ENCODE measurements around the gene HOXB13. TPM values are rescaled to one million over a fixed set of nuclear protein-coding genes. Genes with fewer than 3 reads are reported as not detected.

The HOXB13 gene
- polyA plus RNA-seq, 1 of the 3 experiments (the other 2 are of a cell fraction), result not detected

DNA sequence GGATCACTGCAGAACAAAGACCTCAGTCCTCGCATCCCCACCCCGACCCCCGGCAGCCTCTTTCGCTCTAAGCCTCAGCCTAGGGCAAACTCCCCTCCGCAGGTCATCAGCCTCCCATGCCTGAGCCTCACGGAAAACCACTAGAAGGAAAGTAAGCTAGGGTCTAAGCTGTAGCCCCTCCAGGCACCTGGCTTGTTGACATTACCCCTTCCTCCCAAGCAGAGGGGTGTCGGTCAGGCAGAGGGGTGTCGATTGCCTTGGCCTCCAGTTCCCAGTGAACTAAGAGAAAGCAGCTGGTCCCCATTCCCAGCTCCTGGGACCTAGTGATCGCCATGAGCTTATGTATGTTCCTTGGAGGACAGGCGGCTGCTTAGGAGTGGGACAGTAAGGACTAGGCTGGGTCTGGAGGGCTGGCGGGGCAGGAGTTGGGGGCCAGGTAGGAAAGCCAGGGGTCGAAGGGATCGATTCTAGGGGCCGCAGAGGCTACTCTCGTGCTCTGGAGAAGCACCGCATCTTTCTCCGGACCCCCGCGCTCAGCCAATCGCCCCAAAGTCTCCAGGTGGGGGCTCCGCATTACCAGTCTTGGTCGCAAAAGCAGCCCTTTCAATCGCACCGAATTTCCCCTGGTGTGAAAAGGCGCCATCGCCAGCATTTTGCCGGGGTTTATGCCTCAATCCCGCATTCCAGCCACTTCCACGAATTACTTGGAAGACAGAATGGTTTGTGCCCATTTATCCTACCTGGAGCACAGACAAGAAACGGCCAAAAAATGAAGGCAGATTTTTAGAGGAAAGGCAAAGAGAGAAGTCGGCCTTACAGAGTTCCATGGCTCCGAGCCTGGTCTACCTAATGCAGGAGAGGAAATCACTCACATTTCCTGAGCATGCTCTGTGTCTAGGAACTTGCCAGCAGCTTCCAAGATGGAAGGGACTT is 21.3 kb upstream of the HOXB13 start:
- Histone ChIP-seq H3K9me2 (no peaks in the 10 kb centered on the region), H3K9ac (no peak overlapping the region), H3K4me1 (ENCODE audit: control insufficient read depth in 1 of 2, insufficient read depth in 2 of 2, low read depth in 1 of 2, low read length in 1 of 2) (no peaks in the 10 kb centered on the region), H3K4me2 (no peak overlapping the region), H3K27ac (ENCODE audit: low read depth in 2 of 2, low read length in 1 of 2) (no peak overlapping the region), H3K27me3 (ENCODE audit: insufficient read depth) (peaks cover 100% of the 10 kb centered on the region), H3K79me2 (ENCODE audit: insufficient read depth) (no peaks in the 10 kb centered on the region), H2AFZ (ENCODE audit: low read depth) (no peak overlapping the region), H3K9me3 (no peaks in the 10 kb centered on the region; the same call in 1 of the 2 replicates), H3K36me3 (replicated peaks in 1 of 2; ENCODE audit: control insufficient read depth in 1 of 2, insufficient read depth in 2 of 2, low read length in 1 of 2) (no peaks in the 10 kb centered on the region), H3F3A (replicated peaks; ENCODE audit: insufficient read depth) (no peaks in the 10 kb centered on the region), H4K20me1 (ENCODE audit: insufficient read depth) (no peaks in the 10 kb centered on the region), H3K4me3 (ENCODE audit: low read depth in 2 of 2, low read length in 1 of 2) (no peak overlapping the region)
- CTCF ChIA-PET, result interaction anchor here (1.3 to 5.3 kb wide), 9 partner anchors 17 to 286 kb away, joined by 3 to 29 read pairs (median 6); no protein-coding TSS in a partner anchor
- no peak for DNase-seq
- TF ChIP-seq RFX5 (IDR thresholded peaks at IDR 0.05; ENCODE audit: low read length) (no peak), EZH2phosphoT487 (IDR thresholded peaks at IDR 0.05; ENCODE audit: borderline replicate concordance, low read depth) (peak; percentile 97)
- POLR2A ChIA-PET, result no interaction called here
- 14% methylated on average over 32 of the region's 32 CpGs for WGBS (ENCODE audit: low lambda C conversion rate)

DNA sequence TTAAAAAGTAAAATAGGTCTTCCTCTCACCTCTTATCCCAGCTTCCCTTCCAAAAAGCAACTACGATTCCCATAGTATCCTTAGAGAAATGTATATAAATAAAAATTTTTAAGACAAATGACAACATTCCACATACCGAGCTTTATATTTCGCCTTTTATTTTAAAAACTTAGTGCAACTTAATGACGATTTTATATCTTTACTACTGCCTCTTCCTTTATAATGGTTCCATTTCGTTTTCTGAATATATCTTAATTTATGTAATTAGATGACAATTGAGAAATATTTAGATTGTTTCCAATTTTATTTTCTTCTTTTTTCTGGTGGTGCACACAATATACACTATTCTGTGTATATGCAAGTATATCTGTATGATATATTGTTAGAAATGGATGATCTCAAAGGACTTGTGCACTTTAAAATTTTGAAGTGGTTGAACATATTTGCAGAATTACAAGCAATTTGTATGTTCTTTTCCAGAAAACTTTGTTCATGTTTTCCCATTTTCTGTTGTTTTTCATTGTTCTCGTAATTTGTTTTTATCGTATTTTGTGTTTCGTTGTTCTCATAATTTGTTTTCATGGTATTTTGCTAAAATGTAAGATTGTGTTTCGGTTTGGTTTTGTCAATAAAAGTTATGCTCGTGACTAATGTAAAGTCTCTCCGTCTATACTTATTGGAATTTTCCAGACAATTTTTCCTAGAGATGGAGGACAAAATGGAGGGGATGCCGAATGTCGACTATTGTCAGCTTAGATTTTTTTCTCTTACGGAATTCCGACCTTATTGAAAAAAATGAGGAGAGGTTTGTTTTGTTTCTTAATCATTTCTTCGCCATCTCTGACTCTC is 20.4 kb upstream of the HOXB13 start:
- no peaks in the 10 kb centered on the region for H4K20me1 ChIP-seq (ENCODE audit: insufficient read depth)
- no peaks in the 10 kb centered on the region for H3K36me3 ChIP-seq (replicated peaks in 1 of 2; ENCODE audit: control insufficient read depth in 1 of 2, insufficient read depth in 2 of 2, low read length in 1 of 2)
- no peaks in the 10 kb centered on the region for H3F3A ChIP-seq (replicated peaks; ENCODE audit: insufficient read depth)
- H3K27ac ChIP-seq (ENCODE audit: low read depth in 2 of 2, low read length in 1 of 2), result no peak overlapping the region
- no peaks in the 10 kb centered on the region for H3K4me1 ChIP-seq (ENCODE audit: control insufficient read depth in 1 of 2, insufficient read depth in 2 of 2, low read depth in 1 of 2, low read length in 1 of 2)
- H2AFZ ChIP-seq (ENCODE audit: low read depth), result no peak overlapping the region
- no peak for TF ChIP-seq FOSL2 (IDR thresholded peaks at IDR 0.05; ENCODE audit: borderline replicate concordance, low read depth)
- no peak for TF ChIP-seq RCOR1 (IDR thresholded peaks at IDR 0.05; ENCODE audit: low read length)
- TF ChIP-seq, protein P1, sequence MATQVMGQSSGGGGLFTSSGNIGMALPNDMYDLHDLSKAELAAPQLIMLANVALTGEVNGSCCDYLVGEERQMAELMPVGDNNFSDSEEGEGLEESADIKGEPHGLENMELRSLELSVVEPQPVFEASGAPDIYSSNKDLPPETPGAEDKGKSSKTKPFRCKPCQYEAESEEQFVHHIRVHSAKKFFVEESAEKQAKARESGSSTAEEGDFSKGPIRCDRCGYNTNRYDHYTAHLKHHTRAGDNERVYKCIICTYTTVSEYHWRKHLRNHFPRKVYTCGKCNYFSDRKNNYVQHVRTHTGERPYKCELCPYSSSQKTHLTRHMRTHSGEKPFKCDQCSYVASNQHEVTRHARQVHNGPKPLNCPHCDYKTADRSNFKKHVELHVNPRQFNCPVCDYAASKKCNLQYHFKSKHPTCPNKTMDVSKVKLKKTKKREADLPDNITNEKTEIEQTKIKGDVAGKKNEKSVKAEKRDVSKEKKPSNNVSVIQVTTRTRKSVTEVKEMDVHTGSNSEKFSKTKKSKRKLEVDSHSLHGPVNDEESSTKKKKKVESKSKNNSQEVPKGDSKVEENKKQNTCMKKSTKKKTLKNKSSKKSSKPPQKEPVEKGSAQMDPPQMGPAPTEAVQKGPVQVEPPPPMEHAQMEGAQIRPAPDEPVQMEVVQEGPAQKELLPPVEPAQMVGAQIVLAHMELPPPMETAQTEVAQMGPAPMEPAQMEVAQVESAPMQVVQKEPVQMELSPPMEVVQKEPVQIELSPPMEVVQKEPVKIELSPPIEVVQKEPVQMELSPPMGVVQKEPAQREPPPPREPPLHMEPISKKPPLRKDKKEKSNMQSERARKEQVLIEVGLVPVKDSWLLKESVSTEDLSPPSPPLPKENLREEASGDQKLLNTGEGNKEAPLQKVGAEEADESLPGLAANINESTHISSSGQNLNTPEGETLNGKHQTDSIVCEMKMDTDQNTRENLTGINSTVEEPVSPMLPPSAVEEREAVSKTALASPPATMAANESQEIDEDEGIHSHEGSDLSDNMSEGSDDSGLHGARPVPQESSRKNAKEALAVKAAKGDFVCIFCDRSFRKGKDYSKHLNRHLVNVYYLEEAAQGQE (IDR thresholded peaks at IDR 0.05; ENCODE audit: low read depth, low read length), result no peak
- TF ChIP-seq NFIC (IDR thresholded peaks at IDR 0.05; ENCODE audit: borderline replicate concordance), result no peak
- TF ChIP-seq SMC3 (IDR thresholded peaks at IDR 0.05; ENCODE audit: low read depth, low read length), result no peak
- TF ChIP-seq JUND (IDR thresholded peaks at IDR 0.05), result no peak
- TF ChIP-seq NRF1 (IDR thresholded peaks at IDR 0.05; ENCODE audit: low read depth, low read length), result no peak
- TF ChIP-seq RFX5 (IDR thresholded peaks at IDR 0.05; ENCODE audit: low read length), result no peak
- no peak for TF ChIP-seq SIN3A (IDR thresholded peaks at IDR 0.05; ENCODE audit: borderline replicate concordance, low read depth, low read length)
- TF ChIP-seq, protein P2, sequence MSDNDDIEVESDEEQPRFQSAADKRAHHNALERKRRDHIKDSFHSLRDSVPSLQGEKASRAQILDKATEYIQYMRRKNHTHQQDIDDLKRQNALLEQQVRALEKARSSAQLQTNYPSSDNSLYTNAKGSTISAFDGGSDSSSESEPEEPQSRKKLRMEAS (IDR thresholded peaks at IDR 0.05; ENCODE audit: low read depth), result no peak
- TF ChIP-seq YY1 (IDR thresholded peaks at IDR 0.05; ENCODE audit: low read depth), result no peak
- TF ChIP-seq POLR2AphosphoS5 (IDR thresholded peaks at IDR 0.05; ENCODE audit: low read depth, low read length), result no peak
- no peak for TF ChIP-seq MEF2A (IDR thresholded peaks at IDR 0.05; ENCODE audit: borderline replicate concordance, low read depth)
- TF ChIP-seq EP300 (IDR thresholded peaks at IDR 0.05; ENCODE audit: borderline replicate concordance in 1 of 2, low read depth in 1 of 2, low read length in 1 of 2), result no peak
- TF ChIP-seq EZH2phosphoT487 (IDR thresholded peaks at IDR 0.05; ENCODE audit: borderline replicate concordance, low read depth), result no peak; the same call in 1 of the 2 replicates
- TF ChIP-seq ELF1 (IDR thresholded peaks at IDR 0.05), result no peak
- TF ChIP-seq, protein P3, sequence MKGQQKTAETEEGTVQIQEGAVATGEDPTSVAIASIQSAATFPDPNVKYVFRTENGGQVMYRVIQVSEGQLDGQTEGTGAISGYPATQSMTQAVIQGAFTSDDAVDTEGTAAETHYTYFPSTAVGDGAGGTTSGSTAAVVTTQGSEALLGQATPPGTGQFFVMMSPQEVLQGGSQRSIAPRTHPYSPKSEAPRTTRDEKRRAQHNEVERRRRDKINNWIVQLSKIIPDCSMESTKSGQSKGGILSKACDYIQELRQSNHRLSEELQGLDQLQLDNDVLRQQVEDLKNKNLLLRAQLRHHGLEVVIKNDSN (IDR thresholded peaks at IDR 0.05; ENCODE audit: borderline replicate concordance, low read depth), result no peak
- 14% methylated on average over 16 of the region's 16 CpGs for WGBS (ENCODE audit: low lambda C conversion rate)
- POLR2A ChIA-PET, result no interaction called here
- H3K79me2 ChIP-seq (ENCODE audit: insufficient read depth), result no peaks in the 10 kb centered on the region
- CTCF ChIA-PET, result interaction anchor here (1.0 to 5.3 kb wide), 8 partner anchors 18 to 287 kb away, joined by 3 to 29 read pairs (median 4); no protein-coding TSS in a partner anchor
- H3K4me2 ChIP-seq, result no peak overlapping the region
- H3K27me3 ChIP-seq (ENCODE audit: insufficient read depth), result peaks cover 98% of the 10 kb centered on the region
- DNase-seq, result no peak
- no peaks in the 10 kb centered on the region; the same call in 1 of the 2 replicates for H3K9me3 ChIP-seq
- no peak overlapping the region for H3K9ac ChIP-seq
- no peak overlapping the region for H3K4me3 ChIP-seq (ENCODE audit: low read depth in 2 of 2, low read length in 1 of 2)
- no peaks in the 10 kb centered on the region for H3K9me2 ChIP-seq

Data from SK-N-SH (cell line).